Activated CD8-positive, alpha-beta T cell treated with anti-CD3 and anti-CD28 coated beads for 36 hours (primary cell): ENCODE data around the gene MTA2. TPM values are rescaled to one million over a fixed set of nuclear protein-coding genes. Genes with fewer than 3 reads are reported as not detected.
A peak's percentile ranks its signal among the peaks of the same experiment; 100 is the strongest.

Experiments
- ATAC-seq: fragments of 200-7000 bp; cut with Tn5 transposase; one replicate; pipeline ENCODE4 v1.10.0; 2021; ENCODE audit warnings: mild to moderate bottlenecking, moderate library complexity
- CTCF ChIA-PET: fragments of 350-600 bp; sonication (Branson Sonifier 250); formaldehyde crosslinking; loops from one replicate; lab custom pipeline; 2021; ENCODE audit warnings: antibody characterized with exemption; lab: Charles Lee
- POLR2A ChIA-PET: fragments of 350-600 bp; sonication (Branson Sonifier 250); formaldehyde crosslinking; loops from one replicate; lab custom pipeline; 2021; ENCODE audit warnings: antibody characterized with exemption; lab: Charles Lee
- DNase-seq: peaks from one replicate; pipeline ENCODE4 v3.0.0-alpha.2; 2020
- H3K27ac Mint-ChIP-seq: one replicate; pipeline ENCODE4 v1.8.0; 2021; ENCODE audit warnings: mild to moderate bottlenecking, mixed read lengths
- H3K27me3 Mint-ChIP-seq: one replicate; pipeline ENCODE4 v1.8.0; 2021; ENCODE audit warnings: mixed read lengths
- H3K36me3 Mint-ChIP-seq: one replicate; pipeline ENCODE4 v1.8.0; 2021; ENCODE audit warnings: low read depth, mixed read lengths
- H3K4me1 Mint-ChIP-seq: one replicate; pipeline ENCODE4 v1.8.0; 2021; ENCODE audit warnings: low read depth, mixed read lengths
- H3K4me3 Mint-ChIP-seq: one replicate; pipeline ENCODE4 v1.8.0; 2021; ENCODE audit warnings: mild to moderate bottlenecking, moderate library complexity, mixed read lengths
- H3K9me3 Mint-ChIP-seq: one replicate; pipeline ENCODE4 v1.8.0; 2021; ENCODE audit warnings: mixed read lengths
- intact Hi-C: fragments of 100-400 bp; cut with micrococcal nuclease; formaldehyde crosslinking; loops from one replicate; pipeline ENCODE4 v1.10.0; 2022
- total RNA-seq, 2 experiments: library from RNA; stranded (reverse); gene quantifications; one replicate each; pipeline ENCODE4 v1.2.3, GENCODE V29; 2021
- TF ChIP-seq, protein P1 (sequence below): fragments of 200-600 bp; IDR thresholded peaks from one replicate; pipeline ENCODE4 v1.8.0; 2022; ENCODE audit warnings: antibody characterized with exemption, mild to moderate bottlenecking

The MTA2 gene
- total RNA-seq, 2 experiments from 2014 or later = 159 to 164 TPM

DNA sequence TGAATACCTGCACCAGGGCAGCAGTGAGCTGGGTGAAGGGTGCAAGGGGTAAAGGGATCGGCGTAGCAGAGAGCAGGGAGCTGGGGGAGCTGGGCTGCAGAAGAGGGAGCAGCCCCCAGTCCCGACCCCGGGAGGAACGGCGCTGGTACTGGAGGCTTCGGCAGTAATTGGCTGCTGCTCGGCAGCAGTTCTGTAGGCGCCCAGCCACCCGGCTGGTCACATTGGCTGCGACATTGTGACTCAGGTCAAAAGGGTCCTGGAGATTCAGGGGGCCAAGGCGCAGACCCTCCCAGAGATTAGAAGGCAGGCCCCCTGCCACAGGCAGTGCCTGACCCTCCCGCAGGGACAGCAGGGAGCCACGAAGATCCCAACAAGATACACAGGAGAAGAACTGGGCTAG lies 25.8 kb downstream of the MTA2 start:
- peaks cover 51% of the 10 kb centered on the region for H3K36me3 Mint-ChIP-seq
- H3K4me3 Mint-ChIP-seq = peak overlapping the region; percentile 96
- H3K4me1 Mint-ChIP-seq = peaks cover 32% of the 10 kb centered on the region
- ATAC-seq (no peak), DNase-seq (no peak)
- intact Hi-C loops = no loop called here
- ChIA-PET CTCF (interaction anchor here (1.0 to 4.0 kb wide), 2 partner anchors 15 to 19 kb away, joined by 3 to 14 read pairs; no protein-coding TSS in a partner anchor), POLR2A (interaction anchor here (0.8 to 3.0 kb wide), 7 partner anchors 9 to 133 kb away, joined by 3 to 32 read pairs (median 14); partner anchors contain the start of genes C11orf98, CSKMT and TUT1)
- no peaks in the 10 kb centered on the region for H3K9me3 Mint-ChIP-seq
- TF ChIP-seq, protein P1, sequence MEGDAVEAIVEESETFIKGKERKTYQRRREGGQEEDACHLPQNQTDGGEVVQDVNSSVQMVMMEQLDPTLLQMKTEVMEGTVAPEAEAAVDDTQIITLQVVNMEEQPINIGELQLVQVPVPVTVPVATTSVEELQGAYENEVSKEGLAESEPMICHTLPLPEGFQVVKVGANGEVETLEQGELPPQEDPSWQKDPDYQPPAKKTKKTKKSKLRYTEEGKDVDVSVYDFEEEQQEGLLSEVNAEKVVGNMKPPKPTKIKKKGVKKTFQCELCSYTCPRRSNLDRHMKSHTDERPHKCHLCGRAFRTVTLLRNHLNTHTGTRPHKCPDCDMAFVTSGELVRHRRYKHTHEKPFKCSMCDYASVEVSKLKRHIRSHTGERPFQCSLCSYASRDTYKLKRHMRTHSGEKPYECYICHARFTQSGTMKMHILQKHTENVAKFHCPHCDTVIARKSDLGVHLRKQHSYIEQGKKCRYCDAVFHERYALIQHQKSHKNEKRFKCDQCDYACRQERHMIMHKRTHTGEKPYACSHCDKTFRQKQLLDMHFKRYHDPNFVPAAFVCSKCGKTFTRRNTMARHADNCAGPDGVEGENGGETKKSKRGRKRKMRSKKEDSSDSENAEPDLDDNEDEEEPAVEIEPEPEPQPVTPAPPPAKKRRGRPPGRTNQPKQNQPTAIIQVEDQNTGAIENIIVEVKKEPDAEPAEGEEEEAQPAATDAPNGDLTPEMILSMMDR = no peak
- H3K27me3 Mint-ChIP-seq = no peaks in the 10 kb centered on the region
- peak overlapping the region; percentile 12 for H3K27ac Mint-ChIP-seq

DNA sequence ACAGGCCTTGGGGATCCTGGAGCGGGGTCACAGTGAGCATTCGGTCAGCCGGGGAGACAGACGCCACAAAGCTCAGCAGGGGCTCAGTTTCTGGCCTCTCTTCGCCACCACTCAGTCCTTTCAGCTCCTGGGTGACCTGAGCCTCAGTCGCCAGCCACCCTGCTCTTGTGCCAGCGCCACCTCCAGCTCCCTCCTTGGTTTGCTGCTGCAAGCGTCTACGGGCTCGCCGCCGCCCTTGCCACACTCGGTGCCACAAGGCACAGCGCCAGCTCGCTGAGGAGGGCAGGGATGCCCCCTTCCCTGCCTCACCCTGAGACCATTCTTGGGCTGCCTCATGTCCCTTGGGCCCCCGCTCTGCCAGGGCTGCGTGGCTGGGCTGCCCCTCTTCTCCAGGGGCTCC lies 26.5 kb downstream of the MTA2 start:
- no peaks in the 10 kb centered on the region for H3K27me3 Mint-ChIP-seq
- ChIA-PET POLR2A (interaction anchor here (0.8 to 11.0 kb wide), 14 partner anchors 10 to 266 kb away, joined by 3 to 156 read pairs (median 6); partner anchors contain the start of genes C11orf98, CSKMT, INTS5 and TUT1), CTCF (interaction anchor here (2.0 to 4.0 kb wide), 2 partner anchors 15 to 17 kb away, joined by 9 to 14 read pairs; partner anchors contain the start of gene TUT1)
- DNase-seq (no peak), ATAC-seq (no peak)
- peak overlapping the region; percentile 97 for H3K27ac Mint-ChIP-seq
- H3K4me1 Mint-ChIP-seq = peaks cover 37% of the 10 kb centered on the region
- TF ChIP-seq, protein P1 = no peak
- H3K4me3 Mint-ChIP-seq = peak overlapping the region; percentile 96
- intact Hi-C loops = no loop called here
- no peaks in the 10 kb centered on the region for H3K9me3 Mint-ChIP-seq
- H3K36me3 Mint-ChIP-seq = peaks cover 56% of the 10 kb centered on the region

DNA sequence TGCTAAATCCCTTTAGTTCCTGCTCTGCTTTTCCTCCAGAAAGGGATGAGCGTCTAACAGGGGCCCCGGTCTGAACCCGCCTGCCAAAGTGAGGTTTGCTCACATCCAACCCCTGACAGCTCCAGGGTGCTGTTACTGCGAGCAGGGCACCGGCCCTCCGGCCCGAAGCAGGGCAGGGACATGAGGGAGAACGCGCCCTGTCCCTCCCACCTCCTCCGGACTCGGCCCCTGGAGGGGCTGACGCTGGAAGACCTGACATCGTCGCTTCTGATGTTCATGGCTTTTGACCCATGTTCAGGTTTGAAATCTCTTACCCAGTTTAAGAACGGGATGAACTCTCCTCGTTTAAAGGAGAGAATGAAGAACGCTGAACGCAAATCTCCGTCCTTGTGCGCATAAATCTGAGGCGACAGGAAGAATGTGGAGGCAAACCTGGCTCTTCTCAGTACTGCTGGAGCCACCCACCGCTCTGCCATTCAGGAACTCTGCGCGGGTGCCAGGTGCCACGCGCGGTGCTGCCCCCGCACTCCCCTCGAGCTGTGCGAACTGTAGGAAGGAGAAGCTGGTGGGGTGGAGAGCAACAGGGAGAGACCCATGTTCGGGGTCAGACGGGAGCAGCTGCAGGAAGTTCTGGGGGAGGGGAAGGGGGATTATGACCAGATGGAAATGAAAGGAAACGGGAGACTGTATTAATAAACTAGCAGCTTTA lies 27.1 kb downstream of the MTA2 start:
- ChIA-PET CTCF (interaction anchor here (0.7 to 4.0 kb wide), 11 partner anchors 9 to 180 kb away, joined by 3 to 14 read pairs (median 4); partner anchors contain the start of genes MTA2 and TUT1), POLR2A (interaction anchor here (0.6 to 11.0 kb wide), 23 partner anchors 9 to 281 kb away, joined by 3 to 156 read pairs (median 4); partner anchors contain the start of genes C11orf98, CSKMT, INTS5 and LBHD1)
- Mint-ChIP-seq H3K4me1 (peaks cover 42% of the 10 kb centered on the region), H3K4me3 (peak overlapping the region; percentile 96), H3K27me3 (no peaks in the 10 kb centered on the region), H3K36me3 (peaks cover 63% of the 10 kb centered on the region), H3K27ac (peak overlapping the region; percentile 97), H3K9me3 (no peaks in the 10 kb centered on the region)
- TF ChIP-seq, protein P1 = no peak
- intact Hi-C loops = no loop called here
- ATAC-seq (peak; percentile 4), DNase-seq (peak; percentile 28)

DNA sequence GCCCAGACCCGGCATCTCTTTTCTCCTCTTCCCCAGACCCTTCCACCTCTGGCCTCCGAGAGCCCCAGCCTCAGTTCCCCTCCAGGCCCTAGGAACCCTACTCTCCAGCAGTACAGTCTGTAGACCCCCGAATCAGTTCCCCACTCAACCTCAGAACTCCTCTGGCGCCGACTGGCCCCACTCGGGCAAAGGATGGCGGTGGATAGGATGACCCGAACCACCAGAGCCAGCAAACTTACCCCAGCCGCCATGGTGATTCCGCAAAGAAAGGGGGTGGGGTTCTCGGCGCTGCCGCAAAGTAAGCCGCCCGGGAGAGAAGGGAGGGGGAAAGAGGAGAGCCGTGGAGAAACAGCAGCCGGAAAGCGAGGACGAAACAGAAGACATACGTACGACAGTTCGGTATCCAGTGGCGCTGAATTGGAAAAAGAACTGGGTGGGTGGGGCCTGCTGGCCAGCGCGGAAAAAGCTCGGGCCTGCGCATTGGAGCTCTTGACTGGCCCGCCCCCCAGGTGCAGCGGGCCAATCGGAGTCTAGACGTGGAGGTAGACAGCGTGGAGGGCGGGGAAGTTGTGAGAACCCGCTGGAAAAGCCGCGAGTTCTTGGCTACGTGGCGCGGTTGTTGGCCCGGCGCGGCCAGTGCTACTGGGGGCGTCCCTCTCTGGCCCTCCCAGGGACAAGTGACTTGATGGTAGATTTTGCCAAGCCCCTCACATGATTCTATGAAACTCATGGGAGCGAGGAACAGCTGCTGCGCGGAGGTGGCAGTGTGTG lies 27.9 kb downstream of the MTA2 start, which contains the start of gene EEF1G:
TSS of gene EEF1G (minus strand) at position 300 of the 771 bp plus-strand sequence. CDS start at position 251, 49 bp downstream.
- Mint-ChIP-seq H3K27me3 (no peaks in the 10 kb centered on the region), H3K27ac (peak within 1 kb of the TSS; percentile 97), H3K4me1 (peaks cover 48% of the 10 kb centered on the region), H3K4me3 (peak within 1 kb of the TSS; percentile 96), H3K36me3 (peaks cover 67% of the 10 kb centered on the region), H3K9me3 (no peaks in the 10 kb centered on the region)
- intact Hi-C loops = no loop called here
- ATAC-seq (peak; percentile 98), DNase-seq (peak; percentile 99)
- POLR2A ChIA-PET = interaction anchor here (0.6 to 11.0 kb wide), 19 partner anchors 8 to 281 kb away, joined by 3 to 156 read pairs (median 5); partner anchors contain the start of genes C11orf98, CSKMT, LBHD1 and TUT1
- TF ChIP-seq, protein P1 = no peak
- CTCF ChIA-PET = interaction anchor here (0.7 to 4.0 kb wide), 13 partner anchors 8 to 179 kb away, joined by 3 to 14 read pairs (median 4); partner anchors contain the start of genes MTA2 and TUT1
